Fibroblast of skin of scalp (primary cell): Measurements from ENCODE around the gene MROH8.
"Not testable (repeated sequence)": the region's sequence is repeated elsewhere in the genome, so short reads cannot be mapped to it uniquely, and the experiment has no call there.

Experiments
- DNase-seq: peaks from one replicate; pipeline ENCODE4 v3.0.0-alpha.2; 2013

Gene MROH8

DNA sequence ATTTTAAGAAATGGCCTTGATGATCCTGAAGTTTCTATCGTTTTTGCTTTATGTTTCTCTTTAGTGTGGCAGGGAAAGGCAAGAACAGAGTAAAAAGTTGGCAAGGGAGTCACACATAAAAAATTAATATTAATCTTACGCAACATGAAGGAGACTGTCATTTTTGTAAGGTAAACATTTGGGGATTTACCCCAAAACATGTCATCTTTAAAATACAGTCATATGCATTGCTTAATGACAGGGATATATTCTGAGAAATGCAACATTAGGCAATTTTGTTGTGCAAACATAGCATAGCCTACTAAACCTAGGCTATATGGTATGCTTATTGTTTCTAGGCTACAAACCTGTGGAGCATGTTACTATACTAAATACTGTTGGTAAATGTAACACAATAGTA, 88.9 kb downstream of the MROH8 start:
- DNase-seq, result no peak

DNA sequence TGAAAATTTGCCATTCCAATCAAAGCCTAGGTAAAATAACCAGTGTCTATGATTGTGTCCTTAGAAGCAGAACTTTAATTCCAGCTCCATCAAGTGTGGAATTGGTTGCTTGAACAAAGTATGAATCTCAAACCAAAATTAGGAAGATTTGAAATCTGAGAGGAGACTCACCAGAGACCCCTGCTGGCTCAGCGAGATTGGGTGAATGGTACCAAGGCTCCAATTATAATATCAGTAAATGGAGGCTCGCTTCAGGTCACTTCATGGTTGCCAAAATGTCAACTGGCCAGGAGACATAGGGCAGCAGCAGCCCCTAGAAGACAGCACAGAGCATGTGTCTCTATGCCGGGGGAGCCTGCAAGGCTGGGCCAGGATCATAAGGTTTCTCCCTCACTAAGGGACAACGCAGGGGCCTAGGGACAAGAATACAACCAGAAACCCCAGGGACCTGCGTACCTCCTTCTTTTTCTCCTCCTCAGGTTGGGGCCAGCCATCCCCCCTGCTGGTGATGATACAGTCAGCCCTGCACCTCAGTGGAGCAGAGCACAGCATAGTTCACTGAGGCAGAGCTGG, 97.5 kb downstream of the MROH8 start:
- no peak for DNase-seq

DNA sequence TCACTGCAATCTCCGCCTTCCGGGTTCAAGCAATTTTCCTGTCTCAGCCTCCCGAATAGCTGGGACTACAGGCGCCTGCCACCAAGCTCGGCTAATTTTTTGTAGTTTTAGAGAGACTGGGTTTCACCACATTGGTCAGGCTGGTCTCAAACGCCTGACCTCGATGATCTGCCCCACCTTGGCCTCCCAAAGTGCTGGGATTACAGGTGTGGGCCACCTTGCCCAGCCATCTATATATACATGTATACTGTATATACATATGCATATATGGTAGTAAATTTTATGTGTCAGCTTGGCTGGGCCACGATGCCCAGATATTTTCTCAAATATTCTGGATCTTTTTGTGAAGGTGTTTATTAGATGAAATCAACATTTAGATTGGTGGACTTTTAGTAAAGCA, 102.3 kb downstream of the MROH8 start:
- DNase-seq, result no peak

DNA sequence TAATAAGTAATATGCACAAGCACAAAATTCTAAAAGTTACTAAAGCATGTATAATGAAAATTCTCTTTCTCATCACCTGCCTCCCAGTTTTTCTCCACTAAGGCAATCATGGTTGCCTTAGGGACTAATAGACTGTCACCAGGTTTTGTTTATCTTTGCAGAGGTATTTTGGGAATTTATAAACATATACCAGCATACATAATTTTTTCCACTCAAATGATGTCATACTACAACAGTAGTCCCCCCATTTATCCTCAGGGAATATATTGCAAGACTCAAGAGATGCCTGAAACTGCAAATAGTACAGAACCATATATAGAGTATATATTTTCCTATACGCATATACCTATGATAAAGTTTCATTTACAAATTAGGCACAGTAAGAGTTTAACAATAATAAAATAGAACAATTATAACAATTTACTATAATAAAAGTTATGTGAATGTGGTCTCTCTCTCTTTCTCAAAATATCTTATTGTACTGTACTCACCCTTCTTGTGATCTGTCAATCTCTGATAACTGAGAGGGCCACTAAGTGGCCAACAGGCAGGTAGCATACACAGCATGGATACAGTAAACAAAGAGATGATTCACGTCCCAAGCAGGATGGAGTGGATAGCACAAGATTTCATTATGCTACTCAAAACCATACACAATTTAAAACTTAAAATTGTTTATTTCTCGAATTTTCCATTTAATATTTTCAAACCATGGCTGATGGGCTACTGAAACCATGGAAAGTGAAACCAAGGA, 103.2 kb downstream of the MROH8 start:
- peak; percentile 4 for DNase-seq

DNA sequence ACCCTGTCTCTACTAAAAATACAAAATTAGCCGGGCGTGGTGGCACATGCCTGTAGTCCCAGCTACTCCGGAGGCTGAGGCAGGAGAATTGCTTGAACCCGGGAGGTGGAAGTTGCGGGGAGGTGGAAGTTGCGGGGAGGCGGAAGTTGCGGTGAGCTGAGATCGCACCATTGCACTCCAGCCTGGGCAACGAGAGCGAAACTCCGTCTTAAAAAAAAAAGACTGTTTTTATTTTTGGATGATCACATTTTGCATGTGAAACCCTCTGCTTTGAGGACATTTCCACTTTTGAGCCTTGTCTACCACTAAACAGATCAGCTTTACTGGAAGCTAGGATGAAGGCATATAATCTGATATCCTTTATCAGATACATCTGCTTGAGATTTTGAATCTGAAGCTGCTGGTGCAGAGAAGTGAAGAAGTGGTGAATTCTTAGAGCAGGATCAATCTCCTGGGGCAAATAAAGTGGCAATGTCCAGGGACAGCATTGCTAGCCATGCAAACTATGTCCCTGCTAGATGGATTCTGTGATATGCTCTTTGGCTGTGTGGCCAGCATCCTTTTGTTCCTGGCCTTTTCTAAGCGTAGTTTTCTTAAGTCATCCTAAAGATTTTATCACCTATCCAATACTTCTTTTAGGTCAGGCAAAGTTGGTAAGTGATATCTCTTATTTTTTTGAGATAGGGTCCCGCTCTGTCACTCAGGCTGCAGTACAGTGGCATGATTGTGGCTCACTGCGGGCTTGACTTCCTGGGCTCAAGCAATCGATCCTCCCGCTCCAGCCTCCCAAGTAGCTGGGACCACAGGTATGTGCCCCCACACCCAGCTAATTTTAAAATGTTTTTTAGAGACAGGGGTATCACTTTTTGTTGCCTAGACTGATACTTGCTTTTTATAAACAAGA, 106.8 kb downstream of the MROH8 start:
- DNase-seq, result no peak

DNA sequence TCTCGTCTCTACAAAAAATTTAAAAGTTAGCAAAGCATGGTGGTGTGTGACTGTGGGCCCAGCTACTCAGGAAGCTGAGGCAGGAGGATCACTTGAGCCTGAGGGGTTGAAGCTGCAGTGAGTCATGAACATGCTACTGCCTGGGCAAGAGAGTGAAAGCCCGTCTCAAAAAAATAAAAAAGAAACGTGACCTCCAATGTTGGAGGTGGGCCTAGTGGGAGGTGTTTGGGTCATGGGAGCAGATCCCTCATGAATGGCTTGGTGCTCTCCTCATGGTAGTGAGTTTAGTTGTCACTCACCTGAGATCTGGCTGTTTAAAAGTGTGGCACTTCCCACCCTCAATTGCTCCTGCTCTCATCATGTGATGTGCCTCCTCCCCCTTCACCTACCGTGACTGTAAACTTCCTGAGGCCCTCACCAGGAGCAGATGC, 107.9 kb downstream of the MROH8 start:
- DNase-seq, result peak; percentile 21

DNA sequence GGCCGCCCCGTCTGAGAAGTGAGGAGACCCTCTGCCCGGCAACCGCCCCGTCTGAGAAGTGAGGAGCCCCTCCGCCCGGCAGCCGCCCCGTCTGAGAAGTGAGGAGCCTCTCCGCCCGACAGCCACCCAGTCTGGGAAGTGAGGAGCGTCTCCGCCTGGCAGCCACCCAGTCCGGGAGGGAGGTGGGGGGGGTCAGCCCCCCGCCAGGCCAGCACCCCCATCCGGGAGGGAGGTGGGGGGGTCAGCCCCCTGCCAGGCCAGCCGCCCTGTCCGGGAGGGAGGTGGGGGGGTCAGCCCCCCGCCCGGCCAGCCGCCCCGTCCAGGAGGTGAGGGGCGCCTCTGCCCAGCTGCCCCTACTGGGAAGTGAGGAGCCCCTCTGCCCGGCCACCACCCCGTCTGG, 109.8 kb downstream of the MROH8 start:
- DNase-seq, result not testable (repeated sequence)

DNA sequence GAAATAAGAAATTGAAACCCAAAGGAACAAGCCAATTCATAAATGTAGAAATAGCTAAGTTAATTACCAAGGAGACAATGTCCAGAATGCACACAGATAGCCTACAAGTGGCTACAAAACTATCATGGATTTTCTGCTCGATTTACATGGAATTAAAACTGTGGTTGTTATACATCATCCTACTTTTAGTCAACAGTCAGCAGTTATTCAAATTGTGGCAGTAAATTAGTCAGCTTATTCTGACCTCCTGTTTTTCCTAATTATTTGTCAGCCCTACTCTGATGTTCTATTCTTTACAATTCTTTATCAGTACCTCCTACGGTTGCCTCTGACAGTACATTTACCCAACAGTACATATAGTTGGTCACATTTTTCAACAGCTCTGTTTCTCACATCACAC, 113.2 kb downstream of the MROH8 start:
- no peak for DNase-seq

DNA sequence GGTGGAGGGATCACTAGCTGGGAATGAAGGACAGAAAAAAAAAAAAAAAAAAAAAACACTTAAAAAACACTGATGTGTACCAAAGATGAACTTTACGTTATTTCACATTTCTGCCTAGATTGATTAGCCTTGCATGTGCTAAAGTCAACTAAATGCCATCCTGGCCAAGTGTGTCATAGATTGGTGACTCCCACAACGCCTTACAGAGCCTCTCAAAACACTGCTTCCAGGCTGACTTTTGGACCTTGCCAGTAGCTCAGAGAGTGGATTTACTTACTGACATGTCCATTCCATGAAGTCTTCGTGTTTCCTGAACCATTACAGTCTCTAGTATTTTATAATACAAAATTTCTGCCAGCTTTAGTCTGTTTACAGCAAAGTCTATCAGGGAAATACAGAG, 124.1 kb downstream of the MROH8 start:
- DNase-seq, result no peak

DNA sequence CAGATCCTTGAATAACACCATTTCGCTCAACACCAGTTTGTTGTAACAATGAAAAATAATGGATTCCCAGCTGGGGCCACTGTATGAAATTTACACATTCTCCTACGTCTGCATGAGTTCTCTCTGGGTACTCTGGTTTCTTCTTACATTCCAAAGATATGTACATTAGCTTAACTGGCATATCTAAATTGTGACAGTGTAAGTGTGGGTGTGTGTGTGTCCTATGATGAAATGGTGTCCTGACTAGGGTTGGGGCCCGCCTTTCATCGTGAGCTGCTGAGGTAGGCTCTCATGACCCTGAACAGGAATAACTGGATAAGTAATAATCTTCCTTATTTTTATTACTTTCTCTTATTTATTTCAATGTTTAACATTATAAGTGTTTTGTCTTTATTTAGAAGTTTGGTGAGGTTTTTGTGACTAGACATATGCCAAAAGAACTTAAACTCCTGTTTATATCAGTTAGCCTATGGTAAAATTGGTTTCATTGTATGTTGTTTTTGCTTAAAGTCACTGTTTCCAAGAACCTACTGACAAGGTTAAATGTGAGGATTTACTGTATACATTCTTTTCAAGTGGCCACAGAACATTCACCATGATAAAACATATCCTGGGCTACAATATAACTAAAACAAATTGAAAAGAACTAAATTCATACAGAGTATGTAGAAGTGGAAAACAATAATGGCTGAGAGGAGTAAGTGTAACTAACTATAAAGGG, 126.0 kb downstream of the MROH8 start:
- DNase-seq, result no peak
